ENCODE measurements around the gene PEMT.

The PEMT gene

GRCh38 chr17:17605083-17605728 lies 13.7 kb upstream of the PEMT start:
- DNase-seq (ENCODE audit: low read depth in 3 of 3): no peak

- DNase-seq (ENCODE audit: low read depth in 3 of 3): no peak
These were observed 12.4 kb upstream of the PEMT start for GRCh38 chr17:17603895-17604225.

- no peak for DNase-seq (ENCODE audit: low read depth in 3 of 3)
These were observed 11.8 kb upstream of the PEMT start for GRCh38 chr17:17603178-17603894.

- no peak for DNase-seq (ENCODE audit: low read depth in 3 of 3)
These were observed 8.5 kb upstream of the PEMT start for GRCh38 chr17:17599965-17600364.

GRCh38 chr17:17598003-17598402 lies 6.5 kb upstream of the PEMT start:
- DNase-seq (ENCODE audit: low read depth in 3 of 3): no peak

GRCh38 chr17:17595755-17596154 lies 4.2 kb upstream of the PEMT start:
- no peak for DNase-seq (ENCODE audit: low read depth in 3 of 3)

- DNase-seq (ENCODE audit: low read depth in 3 of 3): no peak
These were observed 1.7 kb upstream of the PEMT start for GRCh38 chr17:17593222-17593620.

- no peak for DNase-seq (ENCODE audit: low read depth in 3 of 3)
These were observed 589 bp downstream of the PEMT start for GRCh38 chr17:17590883-17591354.

- no peak for DNase-seq (ENCODE audit: low read depth in 3 of 3)
These were observed 1.3 kb downstream of the PEMT start for GRCh38 chr17:17590141-17590751.

- DNase-seq (ENCODE audit: low read depth in 3 of 3): no peak
These were observed 3.7 kb downstream of the PEMT start for GRCh38 chr17:17587614-17588337.

- DNase-seq (ENCODE audit: low read depth in 3 of 3): no peak
These were observed 9.1 kb downstream of the PEMT start for GRCh38 chr17:17582372-17582771.

GRCh38 chr17:17581509-17581908 lies 10.0 kb downstream of the PEMT start:
- DNase-seq (ENCODE audit: low read depth in 3 of 3): no peak

- no peak for DNase-seq (ENCODE audit: low read depth in 3 of 3)
These were observed 10.6 kb downstream of the PEMT start for GRCh38 chr17:17580662-17581470.

GRCh38 chr17:17579691-17580090 lies 11.8 kb downstream of the PEMT start:
- DNase-seq (ENCODE audit: low read depth in 3 of 3): no peak

GRCh38 chr17:17577373-17577772 lies 14.1 kb downstream of the PEMT start:
- no peak for DNase-seq (ENCODE audit: low read depth in 3 of 3)

GRCh38 chr17:17576772-17577234 lies 14.7 kb downstream of the PEMT start:
- no peak for DNase-seq (ENCODE audit: low read depth in 3 of 3)

- DNase-seq (ENCODE audit: low read depth in 3 of 3): no peak
These were observed 15.9 kb downstream of the PEMT start for GRCh38 chr17:17575360-17576251.

GRCh38 chr17:17573912-17574311 lies 17.6 kb downstream of the PEMT start:
- no peak for DNase-seq (ENCODE audit: low read depth in 3 of 3)

GRCh38 chr17:17572010-17572785 lies 19.3 kb downstream of the PEMT start:
- DNase-seq (ENCODE audit: low read depth in 3 of 3): no peak
